Tibial nerve (tissue), 4 donors: Measurements from ENCODE around the gene NR3C1. TPM values are rescaled to one million over a fixed set of nuclear protein-coding genes. Genes with fewer than 3 reads are reported as not detected.
A peak's percentile ranks its signal among the peaks of the same experiment; 100 is the strongest.

Experiments used
- DNase-seq, 2 donors: peaks; one replicate each; pipeline ENCODE4 v3.0.0-alpha.2; 2019; ENCODE audit warnings: low spot score in 2 of 2
- H3K27ac ChIP-seq, 4 donors: fragments of 200-600 bp; sonication (generic) in 3 of 4; one replicate each; pipeline ENCODE4 v1.5.1; 2017 to 2019; ENCODE audit warnings: mild to moderate bottlenecking in 1 of 4
- H3K27me3 ChIP-seq, 2 donors: fragments of 200-600 bp; sonication (generic) in 1 of 2; one replicate each; pipeline versions ENCODE4 v1.5.1 to v1.6.0; 2017 to 2019
- H3K36me3 ChIP-seq, 3 donors: fragments of 200-600 bp; sonication (generic); one replicate each; pipeline ENCODE4 v1.5.1; 2018 to 2019
- H3K4me1 ChIP-seq, 4 donors: fragments of 200-600 bp; sonication (generic) in 3 of 4; one replicate each; pipeline ENCODE4 v1.5.1; 2017 to 2019
- H3K4me3 ChIP-seq, 4 donors: fragments of 200-600 bp; sonication (generic) in 3 of 4; one replicate each; pipeline ENCODE4 v1.5.1; 2017 to 2019; ENCODE audit warnings: mild to moderate bottlenecking in 1 of 4, moderate library complexity in 1 of 4
- H3K9me3 ChIP-seq, 4 donors: fragments of 200-600 bp; sonication (generic) in 3 of 4; one replicate each; pipeline ENCODE4 v1.5.1; 2017 to 2019
- EP300 ChIP-seq, 2 donors: sonication (generic); formaldehyde crosslinking; IDR thresholded peaks; one replicate each; pipeline ENCODE4 v1.6.1; 2017; ENCODE audit warnings: antibody characterized with exemption in 2 of 2, mild to moderate bottlenecking in 1 of 2
- POLR2A ChIP-seq, 2 donors: fragments of 450-650 bp; IDR thresholded peaks; one replicate each; pipeline ENCODE4 v1.6.1; 2017; ENCODE audit warnings: antibody characterized with exemption in 2 of 2, mild to moderate bottlenecking in 2 of 2, moderate library complexity in 2 of 2
- WGBS, 2 donors: methylation state at CpG; one replicate each; pipeline ENCODE4 v1.1.5; 2018; 5-methylcytosine and 5-hydroxymethylcytosine counted together
- total RNA-seq, 4 donors: library from RNA; depleted of rRNA; stranded (reverse); fragments of >200 nt; gene quantifications; one replicate each; pipeline ENCODE4 v1.1.0, GENCODE V29; 2016
- TF ChIP-seq, protein P1 (sequence below), 5 experiments: fragments of 200-600 bp in 3 of 5; fragments of 450-650 bp in 2 of 5; sonication (generic) in 3 of 5; IDR thresholded peaks; one replicate each; pipeline ENCODE4 v1.5.1; 2016 to 2019; ENCODE audit warnings: antibody characterized with exemption in 5 of 5, mild to moderate bottlenecking in 3 of 5, moderate library complexity in 2 of 5

NR3C1 gene
- total RNA-seq, 4 donors from 2014 or later, result 47.1 to 86.2 (median 75.8) TPM

DNA sequence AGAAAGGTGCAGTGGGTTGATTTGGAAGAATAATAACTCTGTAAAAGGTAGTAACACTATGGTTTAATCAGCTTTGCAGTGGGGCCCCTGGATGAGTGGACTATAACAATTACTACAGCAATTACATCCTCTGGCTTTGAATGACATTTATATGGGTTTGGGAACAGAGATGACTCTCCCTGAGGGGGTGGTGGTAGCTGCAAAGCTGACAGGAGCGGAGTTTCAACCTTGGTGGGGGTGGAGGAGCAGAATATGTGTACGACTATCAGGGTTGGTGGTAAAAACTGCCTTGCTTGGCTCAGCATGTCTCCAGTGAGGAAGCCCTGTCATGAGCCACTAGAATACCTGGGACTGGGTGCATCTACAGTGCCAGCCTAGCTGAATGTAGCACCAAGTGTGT is 28.3 kb upstream of the NR3C1 start:
- TF ChIP-seq, protein P1, sequence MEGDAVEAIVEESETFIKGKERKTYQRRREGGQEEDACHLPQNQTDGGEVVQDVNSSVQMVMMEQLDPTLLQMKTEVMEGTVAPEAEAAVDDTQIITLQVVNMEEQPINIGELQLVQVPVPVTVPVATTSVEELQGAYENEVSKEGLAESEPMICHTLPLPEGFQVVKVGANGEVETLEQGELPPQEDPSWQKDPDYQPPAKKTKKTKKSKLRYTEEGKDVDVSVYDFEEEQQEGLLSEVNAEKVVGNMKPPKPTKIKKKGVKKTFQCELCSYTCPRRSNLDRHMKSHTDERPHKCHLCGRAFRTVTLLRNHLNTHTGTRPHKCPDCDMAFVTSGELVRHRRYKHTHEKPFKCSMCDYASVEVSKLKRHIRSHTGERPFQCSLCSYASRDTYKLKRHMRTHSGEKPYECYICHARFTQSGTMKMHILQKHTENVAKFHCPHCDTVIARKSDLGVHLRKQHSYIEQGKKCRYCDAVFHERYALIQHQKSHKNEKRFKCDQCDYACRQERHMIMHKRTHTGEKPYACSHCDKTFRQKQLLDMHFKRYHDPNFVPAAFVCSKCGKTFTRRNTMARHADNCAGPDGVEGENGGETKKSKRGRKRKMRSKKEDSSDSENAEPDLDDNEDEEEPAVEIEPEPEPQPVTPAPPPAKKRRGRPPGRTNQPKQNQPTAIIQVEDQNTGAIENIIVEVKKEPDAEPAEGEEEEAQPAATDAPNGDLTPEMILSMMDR (IDR thresholded peaks at IDR 0.05), result no peak
- TF ChIP-seq EP300 (IDR thresholded peaks at IDR 0.05) (no peak), POLR2A (IDR thresholded peaks at IDR 0.05) (no peak)
- Histone ChIP-seq H3K27ac (no peak overlapping the region), H3K36me3 (no peaks in the 10 kb centered on the region), H3K4me3 (no peak overlapping the region), H3K27me3 (no peaks in the 10 kb centered on the region), H3K4me1 (peaks cover 0 to 13% (median 0%) of the 10 kb centered on the region in 4 donors), H3K9me3 (no peaks in the 10 kb centered on the region)
- no peak for DNase-seq
- WGBS, 2 donors, result 85 to 96% methylated on average over 2 of the region's 2 CpGs

- H3K27me3 ChIP-seq, result no peaks in the 10 kb centered on the region
- H3K4me3 ChIP-seq, result no peak overlapping the region
- no peaks in the 10 kb centered on the region for H3K36me3 ChIP-seq
- H3K9me3 ChIP-seq, result no peaks in the 10 kb centered on the region
- 82 to 94% methylated on average over 2 of the region's 2 CpGs for WGBS, 2 donors
- TF ChIP-seq POLR2A (IDR thresholded peaks at IDR 0.05), result no peak
- no peaks in the 10 kb centered on the region for H3K4me1 ChIP-seq
- DNase-seq, result no peak
- H3K27ac ChIP-seq, result no peak overlapping the region
These were observed 25.4 kb upstream of the NR3C1 start for GRCh38 chr5:143428738-143429420.

GRCh38 chr5:143428155-143428554 is 24.7 kb upstream of the NR3C1 start:
- WGBS, 2 donors, result 69 to 77% methylated on average over 1 of the region's 1 CpG
- TF ChIP-seq POLR2A (IDR thresholded peaks at IDR 0.05) (no peak), EP300 (IDR thresholded peaks at IDR 0.05) (peak in 1 of 2 donors; percentile 30)
- TF ChIP-seq, protein P1 (IDR thresholded peaks at IDR 0.05), result no peak

GRCh38 chr5:143427122-143427735 is 23.7 kb upstream of the NR3C1 start:
- no peak overlapping the region for H3K4me3 ChIP-seq
- 91 to 96% methylated on average over 3 of the region's 3 CpGs for WGBS, 2 donors

More at GRCh38 chr5:143428155-143428554, 24.7 kb upstream of the NR3C1 start:
- no peaks in the 10 kb centered on the region for H3K4me1 ChIP-seq
- H3K36me3 ChIP-seq, result no peaks in the 10 kb centered on the region
- no peaks in the 10 kb centered on the region for H3K27me3 ChIP-seq
- no peak overlapping the region for H3K27ac ChIP-seq
- no peak overlapping the region for H3K4me3 ChIP-seq
- no peaks in the 10 kb centered on the region for H3K9me3 ChIP-seq
- DNase-seq, result no peak

DNA sequence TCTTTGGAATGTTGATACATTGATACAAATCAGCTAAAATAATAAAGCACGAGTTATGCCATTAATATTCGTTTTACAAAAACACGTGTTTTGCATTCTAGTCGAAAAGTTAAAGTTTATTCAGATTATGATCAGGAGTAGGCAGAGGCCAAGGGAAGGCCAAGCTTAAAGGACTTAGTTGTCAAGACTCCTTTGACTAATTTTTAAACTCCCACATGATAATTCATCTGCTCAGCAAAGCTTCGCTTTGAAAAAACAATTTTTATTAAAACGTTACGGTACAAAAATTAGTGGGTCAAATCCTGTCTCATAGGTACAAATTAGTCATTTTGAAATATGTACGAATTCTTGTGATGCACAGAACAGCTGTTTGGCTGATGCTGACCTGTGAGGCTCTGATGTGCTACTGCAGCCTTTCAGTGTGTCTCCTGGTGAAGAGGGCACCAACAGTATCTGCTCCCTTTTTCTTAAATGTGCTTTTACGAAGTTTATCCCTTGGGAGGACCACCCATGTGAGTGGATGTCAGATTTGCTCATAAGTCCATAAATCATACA is 23.0 kb upstream of the NR3C1 start:
- Histone ChIP-seq H3K9me3 (no peaks in the 10 kb centered on the region), H3K27me3 (no peaks in the 10 kb centered on the region), H3K4me3 (no peak overlapping the region), H3K4me1 (no peaks in the 10 kb centered on the region), H3K27ac (no peak overlapping the region), H3K36me3 (no peaks in the 10 kb centered on the region)
- TF ChIP-seq, protein P1 (IDR thresholded peaks at IDR 0.05), result no peak
- TF ChIP-seq EP300 (IDR thresholded peaks at IDR 0.05) (no peak), POLR2A (IDR thresholded peaks at IDR 0.05) (no peak)
- WGBS, 2 donors, result 70 to 72% methylated on average over 9 of the region's 9 CpGs
- no peak for DNase-seq

More at GRCh38 chr5:143427122-143427735, 23.7 kb upstream of the NR3C1 start:
- no peaks in the 10 kb centered on the region for H3K9me3 ChIP-seq
- no peak for DNase-seq
- no peaks in the 10 kb centered on the region for H3K36me3 ChIP-seq
- H3K27ac ChIP-seq, result no peak overlapping the region
- H3K4me1 ChIP-seq, result no peaks in the 10 kb centered on the region
- H3K27me3 ChIP-seq, result no peaks in the 10 kb centered on the region
- no peak for TF ChIP-seq POLR2A (IDR thresholded peaks at IDR 0.05)
- TF ChIP-seq EP300 (IDR thresholded peaks at IDR 0.05), result no peak
- TF ChIP-seq, protein P1 (IDR thresholded peaks at IDR 0.05), result no peak
